PFSK-1 (cell line): Measurements from ENCODE around the gene GNB5.

Experiments used
- FOXP2 ChIP-seq: optimal IDR thresholded peaks from 2 replicates; pipeline ENCODE3; 2011; ENCODE audit warnings: borderline replicate concordance, control low read depth, inconsistent platforms; ENCODE audit not compliant: insufficient read depth; ENCODE audit errors: extremely low read length, extremely low read depth
- POLR2AphosphoS5 ChIP-seq: IDR thresholded peaks from 2 replicates; pipeline ENCODE4 v1.6.1; 2012; ENCODE audit warnings: low read depth, mild to moderate bottlenecking, control low read depth, low read length, moderate library complexity
- REST ChIP-seq, 2 experiments: IDR thresholded peaks; 2 replicates each; pipeline versions ENCODE4 v1.6.1 to v1.8.0; 2011 to 2012; ENCODE audit warnings: low read depth in 2 of 2, low read length in 2 of 2, control low read depth in 1 of 2, inconsistent platforms in 1 of 2, mild to moderate bottlenecking in 1 of 2, moderate library complexity in 1 of 2; ENCODE audit not compliant: insufficient read depth in 1 of 2
- SIN3A ChIP-seq: IDR thresholded peaks from 2 replicates; pipeline ENCODE4 v1.6.1; 2012; ENCODE audit warnings: mild to moderate bottlenecking, low read length, moderate library complexity, borderline replicate concordance; ENCODE audit not compliant: insufficient read depth
- TAF1 ChIP-seq: IDR thresholded peaks from 2 replicates; pipeline ENCODE4 v1.6.1; 2012; ENCODE audit warnings: low read length, control low read depth, borderline replicate concordance; ENCODE audit not compliant: insufficient read depth

Gene GNB5

GRCh38 chr15:52218816-52219215 is 27.6 kb upstream of the GNB5 start:
- no peak for TF ChIP-seq REST (IDR thresholded peaks at IDR 0.05; ENCODE audit: insufficient read depth in 1 of 2, low read depth in 2 of 2, low read length in 2 of 2)
- TF ChIP-seq SIN3A = no peak
- TF ChIP-seq POLR2AphosphoS5 = no peak
- no peak for TF ChIP-seq FOXP2
- TF ChIP-seq TAF1 = no peak

- no peak for TF ChIP-seq POLR2AphosphoS5
- no peak for TF ChIP-seq TAF1
- TF ChIP-seq SIN3A = no peak
- TF ChIP-seq REST (IDR thresholded peaks at IDR 0.05; ENCODE audit: insufficient read depth in 1 of 2, low read depth in 2 of 2, low read length in 2 of 2) = no peak
- no peak for TF ChIP-seq FOXP2
Measured at GRCh38 chr15:52218371-52218770, 27.2 kb upstream of the GNB5 start.

- no peak for TF ChIP-seq SIN3A
- TF ChIP-seq POLR2AphosphoS5 = no peak
- no peak for TF ChIP-seq REST (IDR thresholded peaks at IDR 0.05; ENCODE audit: insufficient read depth in 1 of 2, low read depth in 2 of 2, low read length in 2 of 2)
- TF ChIP-seq FOXP2 = no peak
- TF ChIP-seq TAF1 = no peak
Measured at GRCh38 chr15:52217186-52217585, 26.0 kb upstream of the GNB5 start.

GRCh38 chr15:52214553-52214952 is 23.4 kb upstream of the GNB5 start:
- TF ChIP-seq REST (IDR thresholded peaks at IDR 0.05; ENCODE audit: insufficient read depth in 1 of 2, low read depth in 2 of 2, low read length in 2 of 2) = no peak
- TF ChIP-seq POLR2AphosphoS5 = no peak
- TF ChIP-seq TAF1 = no peak
- TF ChIP-seq FOXP2 = no peak
- TF ChIP-seq SIN3A = no peak

- TF ChIP-seq SIN3A (no peak), REST (IDR thresholded peaks at IDR 0.05; ENCODE audit: insufficient read depth in 1 of 2, low read depth in 2 of 2, low read length in 2 of 2) (no peak), TAF1 (no peak), POLR2AphosphoS5 (no peak), FOXP2 (no peak)
Measured at GRCh38 chr15:52213206-52213605, 22.0 kb upstream of the GNB5 start.
